Vagina (tissue), 2 donors: Measurements from ENCODE around the gene HEATR5A.

Experiments used
- POLR2A ChIP-seq, 2 donors: fragments of 450-650 bp; IDR thresholded peaks; one replicate each; pipeline ENCODE4 v1.6.1; 2017; ENCODE audit warnings: antibody characterized with exemption in 2 of 2, mild to moderate bottlenecking in 2 of 2, moderate library complexity in 2 of 2
- POLR2AphosphoS5 ChIP-seq, 2 donors: sonication (generic); formaldehyde crosslinking; IDR thresholded peaks; one replicate each; pipeline ENCODE4 v1.9.0; 2017; ENCODE audit warnings: antibody characterized with exemption in 2 of 2, mild to moderate bottlenecking in 2 of 2, low read depth in 1 of 2; ENCODE audit not compliant: insufficient read depth in 1 of 2
- TF ChIP-seq, protein P1 (sequence below), 3 experiments: fragments of 450-650 bp in 2 of 3; fragments of 200-600 bp in 1 of 3; sonication (generic) in 1 of 3; IDR thresholded peaks; one replicate each; pipeline ENCODE4 v1.5.1; 2017 to 2019; ENCODE audit warnings: antibody characterized with exemption in 3 of 3, mild to moderate bottlenecking in 2 of 3, moderate library complexity in 2 of 3

DNA sequence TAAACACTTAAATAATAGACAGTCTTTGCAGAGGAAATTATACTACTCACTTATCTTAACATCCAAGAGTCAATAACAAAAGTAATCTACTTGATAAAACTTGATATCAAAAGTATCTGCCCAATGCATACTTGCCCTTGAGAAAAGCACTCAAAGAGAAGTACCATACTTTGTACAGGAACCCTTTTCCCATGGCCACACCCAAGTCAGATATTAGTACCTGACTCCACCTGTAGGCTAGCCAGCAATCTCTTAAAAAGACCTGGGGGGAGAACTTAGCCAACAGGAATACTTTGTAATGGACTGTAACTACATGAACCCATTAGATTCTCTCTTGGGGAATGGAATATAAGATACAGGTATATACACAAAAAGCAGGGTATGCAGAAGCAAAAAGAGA, 113.2 kb downstream of the HEATR5A start:
- TF ChIP-seq, protein P1, sequence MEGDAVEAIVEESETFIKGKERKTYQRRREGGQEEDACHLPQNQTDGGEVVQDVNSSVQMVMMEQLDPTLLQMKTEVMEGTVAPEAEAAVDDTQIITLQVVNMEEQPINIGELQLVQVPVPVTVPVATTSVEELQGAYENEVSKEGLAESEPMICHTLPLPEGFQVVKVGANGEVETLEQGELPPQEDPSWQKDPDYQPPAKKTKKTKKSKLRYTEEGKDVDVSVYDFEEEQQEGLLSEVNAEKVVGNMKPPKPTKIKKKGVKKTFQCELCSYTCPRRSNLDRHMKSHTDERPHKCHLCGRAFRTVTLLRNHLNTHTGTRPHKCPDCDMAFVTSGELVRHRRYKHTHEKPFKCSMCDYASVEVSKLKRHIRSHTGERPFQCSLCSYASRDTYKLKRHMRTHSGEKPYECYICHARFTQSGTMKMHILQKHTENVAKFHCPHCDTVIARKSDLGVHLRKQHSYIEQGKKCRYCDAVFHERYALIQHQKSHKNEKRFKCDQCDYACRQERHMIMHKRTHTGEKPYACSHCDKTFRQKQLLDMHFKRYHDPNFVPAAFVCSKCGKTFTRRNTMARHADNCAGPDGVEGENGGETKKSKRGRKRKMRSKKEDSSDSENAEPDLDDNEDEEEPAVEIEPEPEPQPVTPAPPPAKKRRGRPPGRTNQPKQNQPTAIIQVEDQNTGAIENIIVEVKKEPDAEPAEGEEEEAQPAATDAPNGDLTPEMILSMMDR (IDR thresholded peaks at IDR 0.05), result no peak
- TF ChIP-seq POLR2AphosphoS5 (IDR thresholded peaks at IDR 0.05; ENCODE audit: insufficient read depth in 1 of 2, low read depth in 1 of 2), result no peak
- no peak for TF ChIP-seq POLR2A (IDR thresholded peaks at IDR 0.05)
